Stimulated activated CD4-positive, alpha-beta T cell treated with anti-CD3 and anti-CD28 coated beads, TNF-alpha, amount 100 ng/mL, for 48 hours (primary cell): ENCODE results near the gene UNC93B1.

Experiments used
- DNase-seq, 3 donors: peaks; one replicate each; pipeline ENCODE4 v3.0.0-alpha.2; 2020; ENCODE audit warnings: low read depth in 3 of 3

Gene UNC93B1, protein sequence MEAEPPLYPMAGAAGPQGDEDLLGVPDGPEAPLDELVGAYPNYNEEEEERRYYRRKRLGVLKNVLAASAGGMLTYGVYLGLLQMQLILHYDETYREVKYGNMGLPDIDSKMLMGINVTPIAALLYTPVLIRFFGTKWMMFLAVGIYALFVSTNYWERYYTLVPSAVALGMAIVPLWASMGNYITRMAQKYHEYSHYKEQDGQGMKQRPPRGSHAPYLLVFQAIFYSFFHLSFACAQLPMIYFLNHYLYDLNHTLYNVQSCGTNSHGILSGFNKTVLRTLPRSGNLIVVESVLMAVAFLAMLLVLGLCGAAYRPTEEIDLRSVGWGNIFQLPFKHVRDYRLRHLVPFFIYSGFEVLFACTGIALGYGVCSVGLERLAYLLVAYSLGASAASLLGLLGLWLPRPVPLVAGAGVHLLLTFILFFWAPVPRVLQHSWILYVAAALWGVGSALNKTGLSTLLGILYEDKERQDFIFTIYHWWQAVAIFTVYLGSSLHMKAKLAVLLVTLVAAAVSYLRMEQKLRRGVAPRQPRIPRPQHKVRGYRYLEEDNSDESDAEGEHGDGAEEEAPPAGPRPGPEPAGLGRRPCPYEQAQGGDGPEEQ

GRCh38 chr11:68003846-68004550 is at the start of gene UNC93B1:
UNC93B1 (minus strand) TSS chr11:68004097; CDS start chr11:68004043, 54 bp downstream.
- peak; percentile 69 to 83 (median 74) for DNase-seq

GRCh38 chr11:68053117-68053516 is 49.2 kb upstream of the UNC93B1 start:
- no peak for DNase-seq

DNA sequence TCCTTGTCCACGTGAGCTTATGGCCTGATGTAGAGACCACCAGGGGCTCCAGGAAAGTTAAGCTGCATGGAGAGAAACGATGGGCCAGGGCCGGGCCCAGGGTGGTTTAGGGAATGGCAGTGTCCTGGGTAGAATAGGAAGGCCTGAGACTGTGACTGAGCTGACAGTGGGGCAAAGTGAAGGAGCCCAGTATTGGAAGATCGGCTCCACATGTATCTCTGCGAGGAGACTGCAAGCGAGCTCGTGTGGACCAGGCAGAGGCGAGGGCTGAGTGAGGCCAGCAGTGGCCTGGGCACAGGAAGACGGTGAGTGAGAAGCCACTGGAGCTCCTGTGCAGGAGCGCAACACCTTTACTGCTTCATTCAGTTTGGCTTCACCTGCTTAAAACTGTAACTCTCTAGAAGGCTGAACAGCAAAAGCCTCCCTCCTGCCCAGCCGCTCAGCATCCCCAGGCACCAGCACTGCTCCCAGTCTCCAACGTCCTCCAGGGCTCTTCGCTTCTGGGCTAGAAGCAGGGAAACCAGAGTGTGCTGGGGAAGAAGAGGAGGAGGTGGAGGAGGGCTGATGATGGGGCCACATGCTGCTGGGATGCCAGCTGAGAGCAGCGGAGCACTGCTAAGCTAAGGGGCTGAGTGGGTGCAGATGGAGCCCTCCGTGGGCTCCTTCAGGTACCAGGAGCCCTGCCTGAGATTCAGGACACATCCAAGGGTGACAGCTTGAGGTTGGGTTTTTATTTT is 48.4 kb upstream of the UNC93B1 start:
- DNase-seq = no peak

DNA sequence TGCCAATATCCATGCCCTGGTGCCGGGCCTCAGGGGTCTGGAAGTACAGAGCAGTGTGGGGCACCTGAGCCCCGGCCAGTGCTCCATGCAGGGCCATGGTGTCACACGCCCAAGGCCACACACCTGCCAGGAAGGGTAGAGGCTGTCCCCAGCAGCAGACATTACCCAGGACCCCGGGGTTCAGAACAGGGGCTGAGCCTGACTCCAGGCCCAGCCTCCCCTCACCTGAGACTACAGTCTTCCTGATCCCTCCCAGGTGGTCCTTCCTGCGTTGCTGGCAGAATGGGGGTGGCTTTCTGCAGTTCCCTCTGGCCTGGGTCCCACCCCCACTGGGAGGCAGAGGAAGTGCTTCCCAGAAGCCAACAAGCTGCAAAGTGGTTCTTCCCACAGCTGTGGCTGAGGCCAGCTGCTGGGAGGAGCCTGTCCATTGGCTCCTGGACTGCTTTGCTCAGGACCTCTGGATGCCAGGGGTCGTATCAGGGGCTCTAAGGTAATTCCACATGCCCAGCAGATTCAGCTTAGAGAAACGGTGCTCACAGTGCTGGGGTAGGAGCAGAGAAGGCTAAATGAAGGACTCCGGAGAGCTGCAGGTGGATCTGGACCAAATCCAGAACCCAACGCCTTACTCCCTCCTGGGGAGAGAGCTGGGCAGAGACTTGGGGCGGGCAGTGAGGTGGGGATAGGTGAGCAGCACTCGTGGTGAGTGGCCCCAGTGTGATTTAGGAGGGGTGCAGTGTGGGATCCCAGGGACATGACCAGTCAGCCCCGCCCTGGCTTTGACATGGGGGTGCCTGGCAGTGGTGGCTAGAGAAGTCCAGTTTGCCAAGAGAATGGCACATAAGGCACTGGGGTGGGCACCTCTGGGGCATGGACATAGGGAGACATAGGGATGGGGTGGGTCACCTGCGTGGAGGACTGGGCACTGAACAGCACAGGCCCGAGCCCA is 47.6 kb upstream of the UNC93B1 start:
- DNase-seq = no peak

DNA sequence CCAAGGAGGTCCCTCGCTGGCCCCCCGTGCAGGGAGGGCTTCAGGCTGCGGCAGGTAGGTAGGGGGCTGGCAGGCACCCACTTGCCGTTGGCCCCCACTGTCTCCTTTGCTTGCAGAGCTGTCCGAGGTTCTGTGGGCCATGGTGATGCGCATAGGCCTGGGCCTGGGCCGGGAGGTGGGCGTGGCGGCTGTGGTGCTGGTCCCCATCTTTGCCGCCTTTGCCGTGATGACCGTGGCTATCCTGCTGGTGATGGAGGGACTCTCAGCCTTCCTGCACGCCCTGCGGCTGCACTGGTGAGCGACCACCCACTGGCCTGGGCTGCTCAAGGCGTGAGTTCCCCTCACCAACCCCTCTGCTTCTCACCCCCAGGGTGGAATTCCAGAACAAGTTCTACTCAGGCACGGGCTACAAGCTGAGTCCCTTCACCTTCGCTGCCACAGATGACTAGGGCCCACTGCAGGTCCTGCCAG is 46.5 kb upstream of the UNC93B1 start:
- DNase-seq = no peak

- no peak for DNase-seq
These were observed 45.8 kb upstream of the UNC93B1 start for GRCh38 chr11:68049509-68050370.

- no peak for DNase-seq
These were observed 45.0 kb upstream of the UNC93B1 start for GRCh38 chr11:68048681-68049508.

GRCh38 chr11:68047437-68048290 is 43.8 kb upstream of the UNC93B1 start:
- no peak for DNase-seq

- DNase-seq = no peak
These were observed 41.0 kb upstream of the UNC93B1 start for GRCh38 chr11:68044898-68045351.

GRCh38 chr11:68044145-68044813 is 40.4 kb upstream of the UNC93B1 start:
- no peak for DNase-seq

DNA sequence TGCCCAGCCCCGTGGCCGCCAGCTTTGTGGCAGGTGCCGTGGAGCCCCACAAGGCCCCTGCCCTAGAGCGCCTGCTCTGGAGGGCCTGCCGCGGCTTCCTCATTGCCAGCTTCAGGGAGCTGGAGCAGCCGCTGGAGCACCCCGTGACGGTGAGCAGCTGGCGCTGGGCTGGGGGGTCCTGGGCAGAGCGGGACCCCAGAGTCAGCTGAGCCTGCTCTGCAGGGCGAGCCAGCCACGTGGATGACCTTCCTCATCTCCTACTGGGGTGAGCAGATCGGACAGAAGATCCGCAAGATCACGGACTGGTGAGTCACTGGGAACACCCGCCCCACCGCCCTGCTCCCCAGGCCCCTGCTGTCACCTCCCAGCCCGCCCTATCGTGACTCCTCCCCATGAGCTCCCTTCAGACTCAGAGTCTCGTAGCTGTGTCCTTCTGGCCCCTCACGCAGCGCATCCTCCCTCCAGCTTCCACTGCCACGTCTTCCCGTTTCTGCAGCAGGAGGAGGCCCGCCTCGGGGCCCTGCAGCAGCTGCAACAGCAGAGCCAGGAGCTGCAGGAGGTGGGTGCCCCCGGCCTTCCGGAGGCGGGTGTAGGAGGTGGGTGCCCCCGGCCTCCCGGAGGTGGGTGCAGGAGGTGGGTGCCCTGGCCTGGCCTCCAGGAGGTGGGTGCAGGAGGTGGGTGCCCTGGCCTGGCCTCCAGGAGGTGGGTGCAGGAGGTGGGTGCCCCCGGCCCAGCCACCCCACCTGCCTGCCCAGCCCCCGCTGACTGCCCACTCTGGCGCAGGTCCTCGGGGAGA is 39.6 kb upstream of the UNC93B1 start:
- no peak for DNase-seq

GRCh38 chr11:68043029-68043348 is 39.1 kb upstream of the UNC93B1 start:
- DNase-seq = no peak

DNA sequence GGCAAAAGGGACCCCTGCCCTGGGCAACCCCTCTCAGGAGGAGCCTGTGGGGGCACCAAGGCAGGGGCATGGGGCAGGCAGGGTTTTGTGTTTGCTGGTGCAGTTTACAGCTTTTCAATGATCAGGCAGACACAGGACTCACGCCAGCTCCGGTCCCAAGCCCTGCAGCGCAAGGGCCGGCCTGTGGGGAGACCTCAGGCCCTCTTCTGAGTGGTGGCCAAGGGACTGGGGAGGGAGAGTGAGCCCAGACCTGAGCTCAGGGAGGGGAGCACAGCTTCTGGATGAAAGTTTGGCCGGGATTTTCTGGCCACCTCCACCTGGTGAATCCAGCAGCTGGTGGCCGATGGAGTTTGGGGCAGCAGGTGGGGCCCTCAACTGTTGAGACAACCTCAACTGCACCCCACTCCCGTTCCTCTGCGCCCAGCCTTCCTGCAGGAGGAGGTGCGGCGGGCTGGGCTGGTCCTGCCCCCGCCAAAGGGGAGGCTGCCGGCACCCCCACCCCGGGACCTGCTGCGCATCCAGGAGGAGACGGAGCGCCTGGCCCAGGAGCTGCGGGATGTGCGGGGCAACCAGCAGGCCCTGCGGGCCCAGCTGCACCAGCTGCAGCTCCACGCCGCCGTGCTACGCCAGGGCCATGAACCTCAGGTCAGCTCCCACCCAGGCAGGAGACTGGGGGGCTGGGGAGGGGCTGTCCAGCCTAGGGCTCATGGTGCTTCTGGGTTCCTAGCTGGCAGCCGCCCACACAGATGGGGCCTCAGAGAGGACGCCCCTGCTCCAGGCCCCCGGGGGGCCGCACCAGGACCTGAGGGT is 38.5 kb upstream of the UNC93B1 start:
- no peak for DNase-seq

- no peak for DNase-seq
These were observed 37.8 kb upstream of the UNC93B1 start for GRCh38 chr11:68041617-68042218.

DNA sequence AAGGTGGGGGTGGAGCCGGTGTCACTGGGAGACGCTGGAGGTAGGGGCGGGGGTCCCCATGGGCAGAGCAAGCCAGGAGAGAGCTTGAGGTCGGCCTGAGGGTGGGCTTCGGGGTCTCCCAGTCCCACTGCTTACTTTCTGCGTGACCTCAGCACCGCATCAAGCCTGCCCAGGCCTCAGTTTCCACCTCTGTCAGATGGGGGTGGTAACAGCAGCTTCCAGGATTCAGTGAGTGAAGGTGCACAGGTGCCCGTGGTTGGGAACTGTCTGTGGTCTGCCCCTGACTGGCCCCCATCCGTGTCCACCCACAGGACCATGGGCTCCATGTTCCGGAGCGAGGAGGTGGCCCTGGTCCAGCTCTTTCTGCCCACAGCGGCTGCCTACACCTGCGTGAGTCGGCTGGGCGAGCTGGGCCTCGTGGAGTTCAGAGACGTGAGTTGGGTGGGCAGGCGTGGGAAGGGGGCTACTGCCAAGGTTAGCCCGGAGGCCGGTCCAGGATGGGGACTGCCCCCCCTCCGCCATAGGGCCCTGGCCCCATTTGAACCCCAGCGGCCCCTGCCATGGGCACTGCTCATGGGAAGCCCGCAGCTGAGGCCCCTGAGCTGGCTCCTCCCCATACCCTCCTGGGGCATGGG is 37.2 kb upstream of the UNC93B1 start:
- no peak for DNase-seq
